Lower lobe of right lung (tissue), 2 donors: ENCODE results near the gene USP15. TPM values are rescaled to one million over a fixed set of nuclear protein-coding genes. Genes with fewer than 3 reads are reported as not detected.
"Not testable (repeated sequence)": the region's sequence is repeated elsewhere in the genome, so short reads cannot be mapped to it uniquely, and the experiment has no call there.

ENCODE experiments used
- ATAC-seq, 2 donors: fragments of 200-7000 bp; cut with Tn5 transposase; one replicate each; pipeline ENCODE4 v1.9.1; 2020 to 2022; ENCODE audit warnings: mild to moderate bottlenecking in 2 of 2, moderate library complexity in 2 of 2
- DNase-seq: peaks from one replicate; pipeline ENCODE4 v3.0.0-alpha.2; 2020
- H3K27ac ChIP-seq: fragments of 200-600 bp; one replicate; pipeline ENCODE4 v1.8.0; 2022
- H3K27me3 ChIP-seq: fragments of 200-600 bp; one replicate; pipeline ENCODE4 v1.8.0; 2022; ENCODE audit warnings: low read depth
- H3K36me3 ChIP-seq: fragments of 200-600 bp; one replicate; pipeline ENCODE4 v1.8.0; 2022; ENCODE audit warnings: mild to moderate bottlenecking
- H3K4me1 ChIP-seq: fragments of 200-600 bp; one replicate; pipeline ENCODE4 v1.8.0; 2022
- H3K4me3 ChIP-seq: fragments of 200-600 bp; one replicate; pipeline ENCODE4 v1.8.0; 2022; ENCODE audit warnings: mild to moderate bottlenecking
- H3K9me3 ChIP-seq: fragments of 200-600 bp; one replicate; pipeline ENCODE4 v1.8.0; 2022
- intact Hi-C: fragments of 100-400 bp; cut with DNase I; formaldehyde crosslinking; loops from one replicate; pipeline ENCODE4 v1.11.0; 2022
- total RNA-seq: library from RNA; stranded (reverse); fragmentation: NEBNext Ultra II Directional; extraction: Animal tissue kit (Norgen Biotek cat#: 25700); gene quantifications from one replicate; pipeline ENCODE4 v1.2.1, GENCODE V29; 2021
- TF ChIP-seq, protein P1 (sequence below): fragments of 200-600 bp; IDR thresholded peaks from one replicate; pipeline ENCODE4 v1.8.0; 2022; ENCODE audit warnings: antibody characterized with exemption, mild to moderate bottlenecking
- donor health status: DM: no; HTN: yes; CAD: no; lungs with severe emphysema.

Gene USP15
- total RNA-seq, 1 donor from 2014 or later: 91.9 TPM

DNA sequence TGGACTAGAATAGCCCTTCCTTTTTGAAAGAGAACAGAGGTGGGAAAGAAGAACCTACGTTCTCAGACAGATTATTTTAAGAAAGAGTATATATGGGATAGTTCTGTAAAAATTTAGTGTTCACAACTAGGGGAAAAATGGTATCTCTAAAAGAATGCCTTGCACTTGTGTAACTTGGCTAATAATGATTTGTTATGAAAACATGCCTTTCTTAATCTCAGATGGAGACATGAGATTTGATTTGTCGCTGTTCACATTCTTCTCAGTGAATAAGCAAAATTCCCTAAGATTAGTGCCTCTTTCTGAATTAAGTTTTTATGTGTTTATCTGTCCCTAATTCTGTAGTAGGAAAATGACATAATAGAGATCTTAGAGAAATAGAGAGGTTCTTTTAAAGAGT is 100.8 kb downstream of the USP15 start:
- no peaks in the 10 kb centered on the region for H3K4me1 ChIP-seq
- H3K9me3 ChIP-seq: peaks cover 6% of the 10 kb centered on the region
- H3K27ac ChIP-seq: no peak overlapping the region
- no peaks in the 10 kb centered on the region for H3K27me3 ChIP-seq
- ATAC-seq: no peak
- intact Hi-C loops: no loop called here
- H3K4me3 ChIP-seq: no peak overlapping the region
- TF ChIP-seq, protein P1, sequence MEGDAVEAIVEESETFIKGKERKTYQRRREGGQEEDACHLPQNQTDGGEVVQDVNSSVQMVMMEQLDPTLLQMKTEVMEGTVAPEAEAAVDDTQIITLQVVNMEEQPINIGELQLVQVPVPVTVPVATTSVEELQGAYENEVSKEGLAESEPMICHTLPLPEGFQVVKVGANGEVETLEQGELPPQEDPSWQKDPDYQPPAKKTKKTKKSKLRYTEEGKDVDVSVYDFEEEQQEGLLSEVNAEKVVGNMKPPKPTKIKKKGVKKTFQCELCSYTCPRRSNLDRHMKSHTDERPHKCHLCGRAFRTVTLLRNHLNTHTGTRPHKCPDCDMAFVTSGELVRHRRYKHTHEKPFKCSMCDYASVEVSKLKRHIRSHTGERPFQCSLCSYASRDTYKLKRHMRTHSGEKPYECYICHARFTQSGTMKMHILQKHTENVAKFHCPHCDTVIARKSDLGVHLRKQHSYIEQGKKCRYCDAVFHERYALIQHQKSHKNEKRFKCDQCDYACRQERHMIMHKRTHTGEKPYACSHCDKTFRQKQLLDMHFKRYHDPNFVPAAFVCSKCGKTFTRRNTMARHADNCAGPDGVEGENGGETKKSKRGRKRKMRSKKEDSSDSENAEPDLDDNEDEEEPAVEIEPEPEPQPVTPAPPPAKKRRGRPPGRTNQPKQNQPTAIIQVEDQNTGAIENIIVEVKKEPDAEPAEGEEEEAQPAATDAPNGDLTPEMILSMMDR: no peak
- H3K36me3 ChIP-seq: peaks cover 3% of the 10 kb centered on the region
- DNase-seq: no peak

GRCh38 chr12:62363506-62363905 is 103.3 kb downstream of the USP15 start:
- no peaks in the 10 kb centered on the region for H3K27me3 ChIP-seq
- TF ChIP-seq, protein P1: no peak
- H3K9me3 ChIP-seq: peaks cover 6% of the 10 kb centered on the region
- no peak overlapping the region for H3K4me3 ChIP-seq
- no peaks in the 10 kb centered on the region for H3K4me1 ChIP-seq
- no peaks in the 10 kb centered on the region for H3K36me3 ChIP-seq
- intact Hi-C loops: no loop called here
- DNase-seq (no peak), ATAC-seq (no peak)
- no peak overlapping the region for H3K27ac ChIP-seq

GRCh38 chr12:62364697-62365096 is 104.5 kb downstream of the USP15 start:
- ATAC-seq, H3K4me3 ChIP-seq, H3K9me3 ChIP-seq, H3K36me3 ChIP-seq, H3K27me3 ChIP-seq, DNase-seq, H3K27ac ChIP-seq, intact Hi-C loops, H3K4me1 ChIP-seq: not testable (repeated sequence)

DNA sequence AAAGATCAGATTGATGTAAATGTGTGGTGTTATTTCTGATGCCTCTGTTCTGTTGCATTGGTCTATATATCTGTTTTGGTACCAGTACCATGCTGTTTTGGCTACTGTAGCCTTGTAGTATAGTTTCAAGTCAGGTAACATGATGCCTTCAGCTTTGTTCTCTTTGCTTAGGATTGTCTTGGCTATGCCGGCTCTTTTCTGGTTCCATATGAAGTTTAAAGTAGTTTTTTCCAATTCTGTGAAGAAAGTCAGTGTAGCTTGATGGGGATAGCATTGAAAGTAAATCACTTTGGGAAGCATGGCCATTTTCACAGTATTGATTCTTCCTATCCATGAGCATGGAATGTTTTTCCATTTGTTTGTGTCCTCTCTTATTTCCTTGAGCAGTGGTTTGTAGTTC is 105.6 kb downstream of the USP15 start:
- H3K27me3 ChIP-seq, intact Hi-C loops, H3K4me3 ChIP-seq, H3K4me1 ChIP-seq, H3K36me3 ChIP-seq, H3K9me3 ChIP-seq, H3K27ac ChIP-seq, ATAC-seq, DNase-seq: not testable (repeated sequence)

DNA sequence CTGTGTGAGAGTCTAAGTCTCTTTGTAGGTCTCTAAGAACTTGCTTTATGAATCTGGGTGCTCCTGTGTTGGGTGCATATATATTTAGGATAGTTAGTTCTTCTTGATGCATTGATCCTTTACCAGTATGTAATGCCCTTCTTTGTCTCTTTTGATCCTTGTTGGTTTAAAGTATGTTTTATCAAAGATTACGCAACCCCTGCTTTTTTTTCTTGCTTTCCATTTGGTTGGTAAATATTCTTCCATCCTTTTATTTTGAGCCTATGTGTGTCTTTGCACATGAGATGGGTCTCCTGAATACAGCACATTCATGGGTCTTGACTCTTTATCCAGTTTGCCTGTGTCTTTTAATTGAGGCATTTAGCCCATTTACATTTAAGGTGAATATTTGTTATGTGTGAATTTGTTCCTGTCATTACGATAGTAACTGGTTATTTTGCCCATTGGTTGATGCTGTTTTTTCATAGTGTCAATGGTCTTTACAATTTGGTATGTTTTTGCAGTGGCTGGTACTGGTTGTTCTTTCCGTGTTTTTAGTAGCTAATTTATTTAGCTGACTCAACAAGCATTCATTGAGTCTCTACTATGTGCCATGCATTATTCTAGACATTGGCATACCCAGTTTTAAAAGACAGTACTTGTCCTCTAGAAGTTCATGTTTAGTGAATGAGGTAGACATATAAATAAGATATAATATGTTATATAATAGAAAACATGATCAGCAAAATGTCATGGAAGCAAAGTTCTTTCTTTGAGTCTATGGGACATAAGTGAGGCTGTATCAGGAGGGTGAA is 108.4 kb downstream of the USP15 start:
- H3K36me3 ChIP-seq, H3K27ac ChIP-seq, H3K4me3 ChIP-seq, intact Hi-C loops, DNase-seq, H3K27me3 ChIP-seq, H3K4me1 ChIP-seq, ATAC-seq, H3K9me3 ChIP-seq: not testable (repeated sequence)

- DNase-seq (no peak), ATAC-seq (no peak)
- Histone ChIP-seq H3K4me3 (no peak overlapping the region), H3K27ac (no peak overlapping the region), H3K4me1 (no peaks in the 10 kb centered on the region), H3K9me3 (peaks cover 6% of the 10 kb centered on the region), H3K36me3 (peaks cover 4% of the 10 kb centered on the region), H3K27me3 (no peaks in the 10 kb centered on the region)
- intact Hi-C loops: no loop called here
- TF ChIP-seq, protein P1: no peak
These were observed 110.0 kb downstream of the USP15 start for GRCh38 chr12:62370189-62370588.

DNA sequence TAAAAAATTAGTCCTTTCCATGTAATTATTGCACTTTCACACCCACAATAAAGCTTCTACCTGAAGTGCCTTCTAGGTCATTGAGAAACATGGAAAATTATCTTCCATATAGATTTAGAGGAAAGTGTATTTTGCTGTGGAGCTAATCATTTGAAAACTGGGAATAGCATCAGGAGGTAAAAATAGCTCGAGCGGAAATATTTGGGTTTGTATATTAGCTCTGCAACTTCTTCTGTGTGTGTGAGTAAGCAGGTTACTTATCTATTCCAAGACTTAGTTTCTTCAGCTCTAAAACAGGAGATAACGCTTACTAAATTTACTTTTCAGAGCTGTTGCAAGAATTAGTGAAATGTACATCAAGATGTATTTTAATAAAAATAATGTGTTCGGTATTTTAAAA is 111.5 kb downstream of the USP15 start:
- intact Hi-C loops: no loop called here

More for the DNA sequence above, 111.5 kb downstream of the USP15 start:
- H3K4me3 ChIP-seq: no peak overlapping the region
- no peak overlapping the region for H3K27ac ChIP-seq
- no peaks in the 10 kb centered on the region for H3K27me3 ChIP-seq
- ATAC-seq: no peak
- H3K9me3 ChIP-seq: no peaks in the 10 kb centered on the region
- H3K36me3 ChIP-seq: peaks cover 4% of the 10 kb centered on the region
- TF ChIP-seq, protein P1: no peak
- no peaks in the 10 kb centered on the region for H3K4me1 ChIP-seq
- no peak for DNase-seq
